HG02798 (cell line): ENCODE results near the gene RFNG.
"Not testable (repeated sequence)": the region's sequence is repeated elsewhere in the genome, so short reads cannot be mapped to it uniquely, and the experiment has no call there.

Experiments used
- ATAC-seq: cut with Tn5 transposase; IDR thresholded peaks from one replicate; pipeline ENCODE4 v1.9.1; 2021; ENCODE audit warnings: mild to moderate bottlenecking; ENCODE audit not compliant: unreplicated experiment, poor library complexity

Gene RFNG

DNA sequence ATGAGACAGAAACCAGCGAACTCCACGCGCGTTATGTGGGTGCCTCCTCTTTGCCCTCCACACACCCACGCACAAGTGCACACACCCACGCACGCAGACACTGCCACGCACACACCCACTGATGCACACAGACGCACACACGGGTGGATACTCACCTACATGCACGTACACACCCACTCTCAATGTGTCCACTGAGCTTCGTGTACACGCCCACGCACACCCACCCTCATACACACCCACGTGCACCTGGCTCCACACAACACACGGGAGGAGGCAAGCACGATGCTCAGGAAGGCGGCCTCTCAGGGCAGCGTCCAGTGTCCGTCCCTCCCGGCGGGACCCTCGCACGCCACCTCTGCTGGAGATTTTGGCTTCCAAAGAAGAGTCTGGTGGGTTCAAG, 4.2 kb downstream of the RFNG start:
- no peak for ATAC-seq

DNA sequence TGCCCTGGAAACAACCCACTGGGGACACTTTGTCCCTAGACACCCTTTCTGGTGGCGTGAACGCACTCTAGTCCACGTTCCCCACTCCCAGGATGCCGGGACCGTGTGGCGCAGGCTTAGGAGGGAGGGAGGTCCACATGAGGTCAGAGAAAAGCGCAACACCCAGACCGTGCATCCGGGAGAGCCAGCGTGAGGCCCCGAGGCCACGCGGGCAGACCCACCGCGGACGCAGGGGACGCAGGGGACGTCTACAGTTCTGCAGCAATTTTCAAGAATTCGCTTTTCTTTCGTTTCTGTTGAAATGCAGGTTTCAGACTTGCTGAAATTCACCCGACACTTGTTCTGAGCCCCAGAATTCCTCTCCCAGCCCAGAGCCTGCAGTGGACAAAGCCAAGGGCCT, 4.7 kb downstream of the RFNG start:
- no peak for ATAC-seq

DNA sequence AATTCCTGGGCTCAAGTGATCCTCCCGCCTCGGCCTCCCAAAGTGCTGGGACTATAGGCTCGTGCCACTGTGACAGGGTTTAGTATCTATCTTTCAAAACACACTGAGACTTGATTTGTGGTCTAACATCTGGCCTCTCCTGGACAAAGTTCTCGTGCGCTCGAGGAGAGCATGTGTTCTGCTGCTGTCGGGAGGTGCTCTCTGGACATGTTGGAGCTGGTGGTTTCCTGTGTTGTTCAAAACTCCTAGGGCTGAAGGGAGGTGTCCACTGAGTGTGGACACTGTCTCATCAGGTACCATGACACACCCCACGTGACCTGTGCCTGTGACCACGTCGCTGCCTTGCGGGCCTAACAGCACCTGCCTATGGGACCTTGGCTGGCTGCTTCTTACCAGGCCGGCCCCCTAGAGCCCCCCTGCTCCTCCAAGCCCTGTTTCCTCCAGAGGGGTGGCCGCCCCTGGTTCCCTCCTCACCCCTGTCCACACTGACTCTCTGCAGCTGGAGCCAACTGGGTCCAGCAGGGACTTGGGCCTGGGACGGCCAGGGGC, 5.6 kb downstream of the RFNG start:
- ATAC-seq: no peak

DNA sequence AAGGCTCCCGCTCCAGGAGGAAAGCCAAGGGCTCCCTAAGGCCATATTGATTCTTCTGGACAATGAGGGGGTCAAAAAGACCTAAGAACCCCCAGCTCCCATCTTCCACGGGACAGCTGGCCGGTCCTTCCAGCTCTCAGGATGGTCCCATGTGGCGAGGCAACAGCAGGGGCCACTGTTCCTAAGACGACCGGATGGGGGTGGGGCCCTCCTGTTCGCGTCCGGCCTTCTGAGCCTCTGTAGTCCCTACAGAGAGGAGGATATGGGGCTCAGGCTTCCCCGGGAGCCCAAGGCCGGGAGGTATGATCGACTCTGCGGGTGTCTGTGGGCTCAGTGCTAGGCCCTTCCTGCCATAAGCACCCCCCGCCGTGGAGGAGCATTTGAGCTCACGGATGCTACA, 8.1 kb downstream of the RFNG start:
- ATAC-seq: no peak

DNA sequence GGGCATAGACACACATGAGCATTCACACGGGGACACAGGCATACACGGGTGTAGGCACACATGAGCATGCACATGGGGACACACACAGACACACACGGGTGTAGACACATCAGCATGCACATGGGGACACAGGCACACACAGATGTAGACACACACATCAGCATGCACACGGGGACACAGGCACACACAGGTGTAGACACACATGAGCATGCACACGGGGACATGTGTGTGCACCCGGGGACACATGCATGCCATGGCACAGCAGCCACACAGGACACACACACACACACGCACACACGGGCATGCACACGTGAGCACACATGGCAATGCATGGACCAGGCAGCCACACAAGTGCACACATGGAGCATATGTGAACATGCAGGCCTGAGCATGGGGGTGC, 9.0 kb downstream of the RFNG start:
- no peak for ATAC-seq

DNA sequence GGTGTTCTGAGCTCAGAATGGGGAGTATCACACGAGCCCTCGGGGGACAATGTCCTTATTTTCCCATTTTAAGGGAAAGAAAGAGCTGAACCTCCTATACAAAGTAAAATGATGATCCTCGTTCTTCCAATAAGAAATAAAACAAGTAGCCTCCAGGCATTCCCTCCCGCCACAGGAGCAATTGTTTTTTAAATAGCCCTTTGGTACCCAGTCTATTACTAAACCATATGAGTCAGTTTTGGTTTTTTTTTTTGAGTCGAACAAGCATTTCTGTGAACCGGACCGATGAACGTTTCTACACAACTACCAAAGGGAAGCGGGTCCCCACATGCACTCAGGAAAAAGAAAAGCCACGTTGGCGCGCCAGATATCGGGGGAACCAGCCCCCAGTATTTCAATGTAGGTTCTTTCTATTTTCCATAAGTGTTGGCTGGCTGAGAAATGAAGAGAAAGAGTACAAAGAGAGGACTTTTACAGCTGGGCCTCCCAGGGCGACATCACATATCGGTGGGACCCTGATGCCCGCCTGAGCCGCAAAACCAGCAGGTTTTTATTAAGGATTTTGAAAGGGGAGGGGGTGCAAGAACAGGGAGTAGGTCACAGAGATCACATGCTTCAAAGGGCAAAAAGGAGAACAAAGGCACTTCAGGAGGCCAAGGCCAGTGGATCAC, 10.3 kb downstream of the RFNG start:
- ATAC-seq: no peak

DNA sequence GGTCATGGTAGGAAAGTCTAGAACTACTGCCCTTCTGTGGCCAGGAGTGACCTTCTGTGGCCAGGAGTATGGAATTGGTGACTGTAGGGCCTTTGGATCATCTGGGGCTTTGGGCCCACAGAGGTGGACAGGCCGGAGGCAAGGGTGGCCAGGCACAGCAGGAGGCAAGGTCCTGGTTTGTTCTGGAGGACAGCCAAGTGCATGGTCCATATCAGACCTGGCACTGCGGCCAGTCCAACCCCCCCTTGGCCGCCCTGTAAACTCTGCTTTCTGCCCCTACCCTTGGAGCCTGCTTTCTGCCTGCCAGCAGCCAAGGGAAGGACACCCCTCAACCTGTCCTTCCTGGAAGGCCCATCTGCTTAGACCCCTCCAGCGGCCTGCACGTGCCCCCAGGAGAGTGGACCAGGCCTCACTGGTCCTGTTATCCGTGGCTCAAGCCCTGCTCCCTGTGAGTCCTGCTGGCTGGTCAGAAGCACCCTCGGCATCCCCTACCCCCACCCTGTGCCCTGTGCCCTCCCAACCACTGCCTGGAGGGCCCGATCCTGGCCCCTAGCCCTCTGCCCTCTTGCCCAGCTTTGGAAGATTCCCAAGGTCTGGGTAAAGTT, 11.8 kb downstream of the RFNG start:
- no peak for ATAC-seq

DNA sequence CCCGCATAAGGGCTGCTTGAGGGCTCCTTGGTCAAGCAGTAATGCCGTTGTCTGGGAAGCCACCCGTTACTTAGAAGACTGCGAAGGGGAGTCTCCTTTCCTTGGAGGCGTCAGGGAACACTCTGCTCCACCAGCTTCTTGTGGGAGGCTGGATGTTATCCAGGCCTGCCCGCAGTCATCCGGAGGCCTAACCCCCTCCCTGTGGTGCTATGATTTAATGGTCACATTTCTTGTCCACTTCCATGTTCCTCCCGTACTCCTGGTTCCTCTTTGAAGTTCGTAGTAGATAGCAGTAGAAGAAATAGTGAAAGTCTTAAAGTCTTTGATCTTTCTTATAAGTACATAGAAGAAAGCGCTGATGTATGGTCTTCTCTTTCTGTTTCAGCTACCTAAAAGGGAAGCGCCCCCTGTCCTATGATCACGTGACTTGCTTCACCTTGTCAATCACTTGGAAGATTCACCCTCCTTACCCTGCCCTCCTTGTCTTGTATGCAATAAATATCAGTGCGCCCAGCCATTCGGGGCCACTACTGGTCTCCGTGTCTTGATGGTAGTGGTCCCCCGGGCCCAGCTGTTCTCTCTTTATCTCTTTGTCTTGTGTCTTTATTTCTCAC, 12.7 kb downstream of the RFNG start:
- not testable (repeated sequence) for ATAC-seq

DNA sequence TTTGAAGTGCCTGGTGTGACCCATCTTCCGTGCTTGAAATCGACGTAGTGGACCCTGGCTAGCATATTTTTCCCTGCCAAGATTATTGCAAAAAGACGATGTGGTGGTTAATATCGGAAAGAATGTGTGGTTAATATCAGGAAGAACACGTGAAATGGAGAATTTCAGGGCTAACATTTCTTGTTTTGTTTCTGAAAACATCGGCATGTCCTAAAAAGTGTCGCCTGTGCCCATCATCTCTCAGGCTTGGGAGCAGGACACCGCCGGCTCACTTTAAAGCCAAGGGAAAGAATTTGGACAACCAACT, 13.8 kb downstream of the RFNG start:
- no peak for ATAC-seq

DNA sequence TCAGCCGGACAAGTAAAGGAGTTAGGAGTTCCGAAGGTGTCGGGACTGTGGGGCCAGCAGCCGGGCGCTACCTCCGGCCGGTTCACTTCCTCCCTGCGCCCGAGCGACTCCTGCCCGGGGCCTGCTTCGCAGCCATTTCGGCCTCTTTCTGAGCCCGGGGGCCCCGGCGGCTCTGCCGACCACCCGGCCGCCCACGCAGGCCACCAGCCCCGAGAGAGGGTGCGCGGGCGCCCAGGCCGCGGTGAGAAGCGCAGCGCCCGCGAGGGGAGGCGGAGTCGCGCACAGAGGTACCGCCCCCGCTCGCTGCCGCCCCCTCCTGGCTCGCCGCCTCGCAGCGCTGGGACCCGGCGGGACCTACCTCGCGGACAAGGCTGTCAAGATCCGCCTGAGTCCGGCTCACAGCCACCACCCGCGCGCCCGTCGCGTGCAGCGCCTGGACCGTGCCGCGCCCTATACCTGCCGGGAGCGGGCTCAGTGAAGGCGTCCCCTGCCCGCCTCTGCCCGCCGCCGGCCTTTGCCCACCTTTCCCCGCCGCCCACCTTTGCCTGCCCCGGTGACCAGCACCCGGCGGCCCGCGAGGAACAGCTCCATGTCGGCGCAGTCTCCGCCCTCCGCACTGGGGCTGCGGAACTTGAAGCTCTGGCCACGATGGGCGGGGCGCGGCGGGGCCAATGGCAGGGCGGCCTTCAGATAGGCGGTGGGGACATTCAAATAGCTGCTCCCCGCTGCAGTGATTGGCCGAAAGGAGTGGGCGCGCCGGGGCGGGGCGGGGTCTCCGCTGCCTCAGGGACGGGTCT, 14.3 kb downstream of the RFNG start, which contains the start of gene DCXR:
Gene DCXR (minus strand): TSS at position 606 of the 797 bp plus-strand sequence. CDS start 15 bp downstream, at position 591.
- ATAC-seq: peak; percentile 87

DNA sequence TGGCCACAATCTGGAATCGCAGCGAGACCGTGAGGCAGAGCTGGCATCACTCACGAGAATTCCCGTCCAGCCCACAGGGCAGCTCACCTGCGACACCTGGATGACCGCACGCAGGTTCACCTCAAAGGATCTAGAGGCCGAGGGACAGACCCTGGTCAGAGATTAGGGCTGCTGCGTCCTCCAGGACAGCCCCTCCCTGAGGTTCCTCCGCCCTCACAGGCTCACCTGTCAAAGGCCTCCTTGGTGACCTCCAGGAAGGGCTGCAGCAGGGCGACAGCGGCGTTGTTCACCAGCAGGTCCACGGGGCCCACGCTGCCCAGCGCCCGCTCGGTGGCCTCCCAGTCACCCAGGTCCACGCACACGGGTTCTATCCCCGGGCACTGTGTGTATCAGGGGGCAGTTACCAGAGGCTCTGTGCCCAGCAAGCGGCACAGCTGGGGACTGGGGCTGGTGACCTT, 14.9 kb downstream of the RFNG start:
- ATAC-seq: no peak

DNA sequence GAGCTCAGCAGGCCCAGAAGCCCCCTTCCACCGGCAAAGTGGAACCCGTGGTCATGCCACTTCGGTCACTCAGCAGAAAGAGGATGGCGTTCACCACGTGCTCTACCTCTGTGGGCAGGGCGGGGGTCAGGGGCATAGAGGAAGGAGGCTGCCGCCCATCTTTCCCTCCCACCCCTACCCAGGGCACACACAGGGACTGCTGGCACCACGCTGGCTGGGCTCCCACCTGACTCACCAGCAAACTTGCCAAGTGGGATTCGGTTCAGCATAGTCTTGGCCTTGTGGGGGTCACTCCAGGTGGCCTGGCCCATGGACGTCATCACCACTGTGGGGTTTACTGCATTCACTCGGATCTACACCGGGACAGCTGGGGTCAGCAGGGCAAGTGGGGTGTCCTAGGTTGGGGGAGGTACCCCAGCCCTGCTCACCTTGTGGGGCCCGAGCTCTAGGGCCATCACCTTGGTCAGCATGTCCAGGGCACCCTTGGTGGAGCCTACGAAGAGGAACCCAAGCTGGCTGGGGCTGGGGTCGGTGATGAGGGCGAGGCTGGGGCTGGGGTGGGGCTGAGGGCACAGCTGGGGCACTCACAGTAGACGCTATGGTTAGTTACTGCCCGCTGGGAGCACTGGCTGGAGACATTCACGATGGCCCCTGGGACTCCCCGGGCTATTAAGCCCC, 15.5 kb downstream of the RFNG start:
- no peak for ATAC-seq

DNA sequence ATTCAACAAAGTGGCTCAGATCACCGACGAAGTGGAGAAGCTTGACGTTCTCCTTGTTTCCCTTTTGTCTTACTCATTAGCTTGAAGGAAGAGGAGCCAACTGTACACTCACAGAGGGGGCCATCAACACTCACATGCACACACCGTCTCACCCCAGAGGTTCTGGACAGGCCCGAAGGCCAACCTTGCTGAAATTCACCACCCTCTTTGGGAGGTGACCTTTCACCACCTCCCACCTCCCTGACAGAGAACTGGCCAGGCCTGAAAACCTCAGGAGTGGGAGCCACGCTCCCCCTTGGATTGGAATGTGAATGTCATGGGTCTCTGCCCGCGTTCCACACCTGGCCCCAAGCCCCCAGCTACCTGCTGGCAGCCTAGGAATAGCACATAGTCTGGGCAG, 16.1 kb downstream of the RFNG start:
- ATAC-seq: no peak

DNA sequence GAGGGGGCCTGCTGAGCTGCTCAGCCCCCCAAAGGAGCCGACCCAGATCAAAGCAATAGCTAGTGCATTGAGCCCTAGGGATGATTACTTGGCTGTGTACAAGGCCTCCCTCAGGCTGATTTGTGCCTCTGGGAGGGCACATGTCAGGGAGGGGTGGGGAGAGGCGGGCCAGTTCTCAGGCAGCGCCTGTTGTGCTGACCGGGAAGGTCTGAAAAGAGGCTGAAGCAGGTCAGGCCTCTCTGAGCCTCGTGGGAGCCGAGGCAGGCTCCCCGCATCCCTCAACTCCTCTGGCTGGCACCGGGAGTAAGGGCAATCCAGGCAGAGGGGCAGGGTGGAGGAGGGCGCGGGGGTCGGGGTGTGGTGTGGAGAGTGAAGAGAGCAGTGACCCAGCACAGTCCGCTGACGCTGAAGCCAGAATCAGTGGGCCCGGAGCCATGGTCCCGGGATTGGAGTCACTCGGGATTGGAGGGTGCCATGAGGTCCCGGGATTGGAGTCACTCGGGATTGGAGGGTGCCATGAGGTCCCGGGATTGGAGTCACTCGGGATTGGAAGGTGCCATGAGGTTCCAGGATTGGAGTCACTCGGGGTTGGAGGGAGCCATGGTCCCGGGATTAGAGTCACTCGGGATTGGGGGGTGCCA, 17.1 kb downstream of the RFNG start:
- ATAC-seq: no peak

DNA sequence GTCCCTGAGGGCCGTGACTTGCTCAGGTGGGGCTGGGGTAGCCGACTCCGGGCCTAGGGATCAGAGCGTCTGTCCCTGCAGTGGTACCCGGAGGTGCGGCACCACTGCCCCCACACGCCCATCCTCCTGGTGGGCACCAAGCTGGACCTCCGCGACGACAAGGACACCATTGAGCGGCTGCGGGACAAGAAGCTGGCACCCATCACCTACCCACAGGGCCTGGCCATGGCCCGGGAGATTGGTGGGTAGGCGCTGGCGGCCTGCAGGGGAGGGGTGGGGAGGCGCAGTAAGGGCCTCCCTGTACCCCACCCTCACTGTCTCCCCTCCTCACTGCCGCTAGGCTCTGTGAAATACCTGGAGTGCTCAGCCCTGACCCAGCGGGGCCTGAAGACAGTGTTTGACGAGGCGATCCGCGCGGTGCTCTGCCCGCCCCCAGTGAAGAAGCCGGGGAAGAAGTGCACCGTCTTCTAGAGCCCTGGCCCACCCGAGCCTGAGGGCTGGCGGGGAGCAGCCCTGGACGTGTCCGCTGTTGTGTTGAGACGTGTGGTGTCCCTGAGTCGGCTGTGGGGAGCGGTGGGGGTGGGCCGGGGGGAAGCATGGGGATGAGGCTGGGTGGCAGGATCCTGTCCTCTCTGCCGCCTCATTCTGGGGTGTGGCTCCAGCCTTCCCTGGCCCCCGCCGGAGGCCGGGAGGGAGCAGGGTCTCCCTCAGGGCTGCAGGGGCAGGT, 18.1 kb downstream of the RFNG start:
- no peak for ATAC-seq

DNA sequence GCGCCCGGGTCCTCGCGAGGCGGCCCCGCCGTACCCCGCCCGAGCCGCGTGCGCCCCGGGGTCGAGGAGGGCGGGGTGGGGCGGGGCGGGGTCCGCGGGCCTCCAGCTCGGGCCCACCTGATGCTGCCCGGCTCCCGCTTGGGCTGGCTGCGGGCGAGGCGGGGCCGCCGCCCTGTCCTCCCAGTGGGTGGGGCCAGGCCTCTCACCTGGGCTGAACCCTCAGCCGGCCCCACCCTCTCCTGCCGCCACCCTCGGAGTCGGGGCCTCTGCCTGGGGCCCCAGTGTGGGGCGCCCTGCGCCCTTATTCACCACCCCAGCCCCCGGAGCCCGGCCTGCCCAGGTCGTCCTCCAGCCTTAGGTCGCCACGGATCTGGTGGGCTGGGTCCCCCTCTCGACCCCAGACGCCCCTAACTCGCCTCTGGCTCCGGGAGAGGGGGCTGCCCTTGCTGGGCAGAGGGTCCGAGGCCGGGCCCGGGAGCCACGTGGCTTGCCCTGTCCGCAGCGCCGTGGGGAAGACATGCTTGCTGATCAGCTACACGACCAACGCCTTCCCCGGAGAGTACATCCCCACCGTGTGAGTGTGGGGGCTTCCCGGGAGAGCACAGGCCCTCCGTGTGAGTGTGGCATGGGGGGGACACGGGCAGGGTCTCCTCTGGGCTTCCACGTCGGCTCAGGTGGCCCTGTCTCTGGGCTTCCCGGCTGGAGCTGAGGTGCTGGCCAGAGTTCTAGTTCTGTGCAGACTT, 19.6 kb downstream of the RFNG start:
- no peak for ATAC-seq

DNA sequence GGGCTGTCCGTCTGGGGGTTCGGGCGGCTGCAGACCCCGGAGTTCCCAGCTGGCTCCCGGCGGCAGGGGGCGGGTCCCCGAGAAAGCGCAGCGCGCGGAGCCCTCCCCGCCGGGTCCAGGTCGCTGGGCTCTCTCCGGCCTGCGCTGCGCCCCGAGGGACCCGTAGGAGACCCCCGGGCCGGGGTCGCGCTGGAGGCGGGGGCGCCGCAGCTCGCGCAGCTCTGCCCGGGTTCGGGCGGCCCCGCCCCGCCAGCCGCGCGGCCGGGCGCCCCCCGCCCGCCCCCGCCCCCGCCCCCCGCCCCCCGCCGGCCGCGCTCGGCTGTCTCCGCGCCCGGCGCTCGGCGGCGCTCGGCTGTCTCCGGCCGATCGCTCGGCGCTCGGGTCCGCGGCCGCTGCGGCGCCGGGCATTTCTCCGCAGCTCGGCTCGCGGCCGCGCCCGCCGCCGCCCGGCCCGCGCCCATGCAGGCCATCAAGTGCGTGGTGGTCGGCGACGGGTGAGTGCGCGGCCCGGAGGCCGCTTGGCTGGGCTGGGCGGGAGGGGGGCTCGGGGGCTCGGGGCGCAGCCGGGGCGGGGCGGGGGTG, 20.2 kb downstream of the RFNG start, which contains the start of gene RAC3:
Gene RAC3 (plus strand): TSS at position 376 of the 582 bp plus-strand sequence. CDS start 84 bp downstream, at position 460.
- ATAC-seq: no peak
